ENCODE results near the gene SLC50A1.

DNA sequence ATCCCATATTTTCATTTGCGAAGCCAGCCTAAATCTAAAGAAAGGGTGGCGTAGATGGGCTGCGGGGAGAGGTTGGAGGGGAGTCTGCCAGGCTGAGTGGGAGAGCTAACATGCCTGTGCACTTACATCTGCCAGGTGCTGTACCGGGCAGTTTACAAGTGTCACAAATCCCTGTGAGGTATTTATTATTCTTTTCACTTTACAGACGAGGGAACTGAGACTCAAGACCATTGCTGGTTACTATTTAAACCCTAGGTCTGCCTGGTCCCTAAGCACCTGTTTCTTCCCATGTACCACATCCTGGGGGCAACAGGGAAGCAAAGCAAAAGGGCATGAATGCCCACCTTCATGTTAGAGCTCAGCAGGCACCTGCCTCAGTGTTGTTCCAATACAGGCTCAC lies 27.4 kb upstream of the SLC50A1 start:
- TF ChIP-seq EZH2 (optimal IDR thresholded peaks at IDR 0.05; ENCODE audit: low read depth, low read length): no peak
- TF ChIP-seq, protein P1, sequence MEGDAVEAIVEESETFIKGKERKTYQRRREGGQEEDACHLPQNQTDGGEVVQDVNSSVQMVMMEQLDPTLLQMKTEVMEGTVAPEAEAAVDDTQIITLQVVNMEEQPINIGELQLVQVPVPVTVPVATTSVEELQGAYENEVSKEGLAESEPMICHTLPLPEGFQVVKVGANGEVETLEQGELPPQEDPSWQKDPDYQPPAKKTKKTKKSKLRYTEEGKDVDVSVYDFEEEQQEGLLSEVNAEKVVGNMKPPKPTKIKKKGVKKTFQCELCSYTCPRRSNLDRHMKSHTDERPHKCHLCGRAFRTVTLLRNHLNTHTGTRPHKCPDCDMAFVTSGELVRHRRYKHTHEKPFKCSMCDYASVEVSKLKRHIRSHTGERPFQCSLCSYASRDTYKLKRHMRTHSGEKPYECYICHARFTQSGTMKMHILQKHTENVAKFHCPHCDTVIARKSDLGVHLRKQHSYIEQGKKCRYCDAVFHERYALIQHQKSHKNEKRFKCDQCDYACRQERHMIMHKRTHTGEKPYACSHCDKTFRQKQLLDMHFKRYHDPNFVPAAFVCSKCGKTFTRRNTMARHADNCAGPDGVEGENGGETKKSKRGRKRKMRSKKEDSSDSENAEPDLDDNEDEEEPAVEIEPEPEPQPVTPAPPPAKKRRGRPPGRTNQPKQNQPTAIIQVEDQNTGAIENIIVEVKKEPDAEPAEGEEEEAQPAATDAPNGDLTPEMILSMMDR (IDR thresholded peaks at IDR 0.05; ENCODE audit: low read length): no peak

All from MM.1S (cell line).